HG03045 (cell line): ENCODE results near the gene GPR107.

Experiments
- ATAC-seq: cut with Tn5 transposase; IDR thresholded peaks from one replicate; pipeline ENCODE4 v1.9.1; 2021; ENCODE audit warnings: mild to moderate bottlenecking, moderate library complexity; ENCODE audit not compliant: unreplicated experiment

The GPR107 gene

GRCh38 chr9:130155647-130156046 lies 101.9 kb downstream of the GPR107 start:
- no peak for ATAC-seq

GRCh38 chr9:130156672-130157071 lies 103.0 kb downstream of the GPR107 start:
- no peak for ATAC-seq

GRCh38 chr9:130157079-130157478 lies 103.4 kb downstream of the GPR107 start:
- ATAC-seq = no peak

- no peak for ATAC-seq
Measured at GRCh38 chr9:130158001-130158400, 104.3 kb downstream of the GPR107 start.

GRCh38 chr9:130159057-130159456 lies 105.4 kb downstream of the GPR107 start:
- ATAC-seq = no peak

- no peak for ATAC-seq
Measured at GRCh38 chr9:130159915-130160670, 106.4 kb downstream of the GPR107 start.

- no peak for ATAC-seq
Measured at GRCh38 chr9:130160862-130161470, 107.3 kb downstream of the GPR107 start.

GRCh38 chr9:130165579-130165978 lies 111.9 kb downstream of the GPR107 start:
- no peak for ATAC-seq

- ATAC-seq = no peak
Measured at GRCh38 chr9:130166399-130166798, 112.7 kb downstream of the GPR107 start.

- ATAC-seq = no peak
Measured at GRCh38 chr9:130167927-130168326, 114.2 kb downstream of the GPR107 start.

GRCh38 chr9:130171226-130172148 lies 117.8 kb downstream of the GPR107 start:
- ATAC-seq = no peak

- no peak for ATAC-seq
Measured at GRCh38 chr9:130172161-130172857, 118.6 kb downstream of the GPR107 start, which contains the start of gene NCS1. Gene NCS1 (plus strand): TSS chr9:130172404. CDS start chr9:130172664, 260 bp downstream.

- ATAC-seq = no peak
Measured at GRCh38 chr9:130172858-130173665, 119.4 kb downstream of the GPR107 start.

GRCh38 chr9:130173666-130173983 lies 119.9 kb downstream of the GPR107 start:
- no peak for ATAC-seq

GRCh38 chr9:130174025-130174424 lies 120.3 kb downstream of the GPR107 start:
- no peak for ATAC-seq

- ATAC-seq = no peak
Measured at GRCh38 chr9:130174920-130175321, 121.2 kb downstream of the GPR107 start.

GRCh38 chr9:130175355-130175754 lies 121.6 kb downstream of the GPR107 start:
- no peak for ATAC-seq

GRCh38 chr9:130176760-130177159 lies 123.1 kb downstream of the GPR107 start:
- ATAC-seq = no peak

- ATAC-seq = no peak
Measured at GRCh38 chr9:130177898-130178805, 124.4 kb downstream of the GPR107 start.
